ENCODE data around the gene SOX9.

The SOX9 gene

GRCh38 chr17:72119873-72120641 is 763 bp upstream of the SOX9 start:
- Histone ChIP-seq H3K4me3 (ENCODE audit: low read length in 2 of 2) (peak overlapping the region; percentile 31 to 55), H3K36me3 (ENCODE audit: control insufficient read depth in 2 of 2, insufficient read depth in 2 of 2, low read length in 2 of 2) (no peaks in the 10 kb centered on the region), H3K27ac (ENCODE audit: low read length) (no peak overlapping the region), H3K9me3 (ENCODE audit: control insufficient read depth in 2 of 2, low read length in 2 of 2) (no peaks in the 10 kb centered on the region), H3K4me1 (ENCODE audit: control insufficient read depth, insufficient read depth, low read length) (peaks cover 43% of the 10 kb centered on the region), H3K9ac (ENCODE audit: low read length in 2 of 2) (no peak overlapping the region), H3K27me3 (ENCODE audit: control insufficient read depth in 1 of 2, insufficient read depth in 2 of 2, low read length in 2 of 2) (peaks cover 69 to 87% of the 10 kb centered on the region in 2 donors)

GRCh38 chr17:72121164-72122009 is 567 bp downstream of the SOX9 start:
- Histone ChIP-seq H3K36me3 (ENCODE audit: control insufficient read depth in 2 of 2, insufficient read depth in 2 of 2, low read length in 2 of 2) (no peaks in the 10 kb centered on the region), H3K9me3 (ENCODE audit: control insufficient read depth in 2 of 2, low read length in 2 of 2) (no peaks in the 10 kb centered on the region), H3K27ac (ENCODE audit: low read length) (no peak overlapping the region), H3K4me3 (ENCODE audit: low read length in 2 of 2) (peak overlapping the region; percentile 52 to 70), H3K4me1 (ENCODE audit: control insufficient read depth, insufficient read depth, low read length) (peaks cover 43% of the 10 kb centered on the region), H3K27me3 (ENCODE audit: control insufficient read depth in 1 of 2, insufficient read depth in 2 of 2, low read length in 2 of 2) (peaks cover 63 to 74% of the 10 kb centered on the region in 2 donors), H3K9ac (ENCODE audit: low read length in 2 of 2) (no peak overlapping the region)

- peak overlapping the region; percentile 52 to 70 for H3K4me3 ChIP-seq (ENCODE audit: low read length in 2 of 2)
- no peaks in the 10 kb centered on the region for H3K36me3 ChIP-seq (ENCODE audit: control insufficient read depth in 2 of 2, insufficient read depth in 2 of 2, low read length in 2 of 2)
- no peak overlapping the region for H3K9ac ChIP-seq (ENCODE audit: low read length in 2 of 2)
- peaks cover 58 to 66% of the 10 kb centered on the region in 2 donors for H3K27me3 ChIP-seq (ENCODE audit: control insufficient read depth in 1 of 2, insufficient read depth in 2 of 2, low read length in 2 of 2)
- H3K4me1 ChIP-seq (ENCODE audit: control insufficient read depth, insufficient read depth, low read length), result peaks cover 39% of the 10 kb centered on the region
- no peak overlapping the region for H3K27ac ChIP-seq (ENCODE audit: low read length)
- no peaks in the 10 kb centered on the region for H3K9me3 ChIP-seq (ENCODE audit: control insufficient read depth in 2 of 2, low read length in 2 of 2)
Measured at GRCh38 chr17:72122010-72122764, 1.4 kb downstream of the SOX9 start.

GRCh38 chr17:72122765-72123529 is 2.1 kb downstream of the SOX9 start:
- H3K9me3 ChIP-seq (ENCODE audit: control insufficient read depth in 2 of 2, low read length in 2 of 2), result no peaks in the 10 kb centered on the region
- peaks cover 50 to 58% of the 10 kb centered on the region in 2 donors for H3K27me3 ChIP-seq (ENCODE audit: control insufficient read depth in 1 of 2, insufficient read depth in 2 of 2, low read length in 2 of 2)
- peaks cover 32% of the 10 kb centered on the region for H3K4me1 ChIP-seq (ENCODE audit: control insufficient read depth, insufficient read depth, low read length)
- no peak overlapping the region for H3K9ac ChIP-seq (ENCODE audit: low read length in 2 of 2)
- H3K36me3 ChIP-seq (ENCODE audit: control insufficient read depth in 2 of 2, insufficient read depth in 2 of 2, low read length in 2 of 2), result no peaks in the 10 kb centered on the region
- no peak overlapping the region for H3K27ac ChIP-seq (ENCODE audit: low read length)
- peak overlapping the region; percentile 19 to 63 for H3K4me3 ChIP-seq (ENCODE audit: low read length in 2 of 2)

GRCh38 chr17:72123530-72124437 is 3.0 kb downstream of the SOX9 start:
- no peak overlapping the region for H3K4me3 ChIP-seq (ENCODE audit: low read length in 2 of 2)
- H3K9me3 ChIP-seq (ENCODE audit: control insufficient read depth in 2 of 2, low read length in 2 of 2), result no peaks in the 10 kb centered on the region
- H3K9ac ChIP-seq (ENCODE audit: low read length in 2 of 2), result no peak overlapping the region
- peaks cover 43 to 50% of the 10 kb centered on the region in 2 donors for H3K27me3 ChIP-seq (ENCODE audit: control insufficient read depth in 1 of 2, insufficient read depth in 2 of 2, low read length in 2 of 2)
- H3K4me1 ChIP-seq (ENCODE audit: control insufficient read depth, insufficient read depth, low read length), result peaks cover 25% of the 10 kb centered on the region
- no peaks in the 10 kb centered on the region for H3K36me3 ChIP-seq (ENCODE audit: control insufficient read depth in 2 of 2, insufficient read depth in 2 of 2, low read length in 2 of 2)
- H3K27ac ChIP-seq (ENCODE audit: low read length), result no peak overlapping the region

DNA sequence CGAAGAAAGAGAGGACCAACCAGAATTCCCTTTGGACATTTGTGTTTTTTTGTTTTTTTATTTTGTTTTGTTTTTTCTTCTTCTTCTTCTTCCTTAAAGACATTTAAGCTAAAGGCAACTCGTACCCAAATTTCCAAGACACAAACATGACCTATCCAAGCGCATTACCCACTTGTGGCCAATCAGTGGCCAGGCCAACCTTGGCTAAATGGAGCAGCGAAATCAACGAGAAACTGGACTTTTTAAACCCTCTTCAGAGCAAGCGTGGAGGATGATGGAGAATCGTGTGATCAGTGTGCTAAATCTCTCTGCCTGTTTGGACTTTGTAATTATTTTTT is 3.6 kb downstream of the SOX9 start:
- Histone ChIP-seq H3K4me1 (ENCODE audit: control insufficient read depth, insufficient read depth, low read length) (peaks cover 25% of the 10 kb centered on the region), H3K9me3 (ENCODE audit: control insufficient read depth in 2 of 2, low read length in 2 of 2) (no peaks in the 10 kb centered on the region), H3K27me3 (ENCODE audit: control insufficient read depth in 1 of 2, insufficient read depth in 2 of 2, low read length in 2 of 2) (peaks cover 39 to 46% of the 10 kb centered on the region in 2 donors), H3K27ac (ENCODE audit: low read length) (no peak overlapping the region), H3K9ac (ENCODE audit: low read length in 2 of 2) (no peak overlapping the region), H3K36me3 (ENCODE audit: control insufficient read depth in 2 of 2, insufficient read depth in 2 of 2, low read length in 2 of 2) (no peaks in the 10 kb centered on the region), H3K4me3 (ENCODE audit: low read length in 2 of 2) (no peak overlapping the region)

DNA sequence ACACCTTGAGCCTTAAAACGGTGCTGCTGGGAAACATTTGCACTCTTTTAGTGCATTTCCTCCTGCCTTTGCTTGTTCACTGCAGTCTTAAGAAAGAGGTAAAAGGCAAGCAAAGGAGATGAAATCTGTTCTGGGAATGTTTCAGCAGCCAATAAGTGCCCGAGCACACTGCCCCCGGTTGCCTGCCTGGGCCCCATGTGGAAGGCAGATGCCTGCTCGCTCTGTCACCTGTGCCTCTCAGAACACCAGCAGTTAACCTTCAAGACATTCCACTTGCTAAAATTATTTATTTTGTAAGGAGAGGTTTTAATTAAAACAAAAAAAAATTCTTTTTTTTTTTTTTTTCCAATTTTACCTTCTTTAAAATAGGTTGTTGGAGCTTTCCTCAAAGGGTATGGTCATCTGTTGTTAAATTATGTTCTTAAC is 4.4 kb downstream of the SOX9 start:
- H3K4me3 ChIP-seq (ENCODE audit: low read length in 2 of 2), result no peak overlapping the region
- peaks cover 20% of the 10 kb centered on the region for H3K4me1 ChIP-seq (ENCODE audit: control insufficient read depth, insufficient read depth, low read length)
- H3K36me3 ChIP-seq (ENCODE audit: control insufficient read depth in 2 of 2, insufficient read depth in 2 of 2, low read length in 2 of 2), result no peaks in the 10 kb centered on the region
- H3K27me3 ChIP-seq (ENCODE audit: control insufficient read depth in 1 of 2, insufficient read depth in 2 of 2, low read length in 2 of 2), result peaks cover 34 to 38% of the 10 kb centered on the region in 2 donors
- no peak overlapping the region for H3K27ac ChIP-seq (ENCODE audit: low read length)
- no peak overlapping the region for H3K9ac ChIP-seq (ENCODE audit: low read length in 2 of 2)
- H3K9me3 ChIP-seq (ENCODE audit: control insufficient read depth in 2 of 2, low read length in 2 of 2), result no peaks in the 10 kb centered on the region

DNA sequence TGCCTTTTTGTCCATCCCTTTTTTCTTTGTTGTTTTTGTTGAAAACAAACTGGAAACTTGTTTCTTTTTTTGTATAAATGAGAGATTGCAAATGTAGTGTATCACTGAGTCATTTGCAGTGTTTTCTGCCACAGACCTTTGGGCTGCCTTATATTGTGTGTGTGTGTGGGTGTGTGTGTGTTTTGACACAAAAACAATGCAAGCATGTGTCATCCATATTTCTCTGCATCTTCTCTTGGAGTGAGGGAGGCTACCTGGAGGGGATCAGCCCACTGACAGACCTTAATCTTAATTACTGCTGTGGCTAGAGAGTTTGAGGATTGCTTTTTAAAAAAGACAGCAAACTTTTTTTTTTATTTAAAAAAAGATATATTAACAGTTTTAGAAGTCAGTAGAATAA is 4.9 kb downstream of the SOX9 start:
- H3K27me3 ChIP-seq (ENCODE audit: control insufficient read depth in 1 of 2, insufficient read depth in 2 of 2, low read length in 2 of 2), result peaks cover 33 to 34% of the 10 kb centered on the region in 2 donors

GRCh38 chr17:72126575-72127486 is 6.0 kb downstream of the SOX9 start:
- H3K9me3 ChIP-seq (ENCODE audit: control insufficient read depth in 2 of 2, low read length in 2 of 2), result no peaks in the 10 kb centered on the region
- H3K36me3 ChIP-seq (ENCODE audit: control insufficient read depth in 2 of 2, insufficient read depth in 2 of 2, low read length in 2 of 2), result no peaks in the 10 kb centered on the region
- H3K27ac ChIP-seq (ENCODE audit: low read length), result no peak overlapping the region
- H3K27me3 ChIP-seq (ENCODE audit: control insufficient read depth in 1 of 2, insufficient read depth in 2 of 2, low read length in 2 of 2), result peaks cover 24 to 25% of the 10 kb centered on the region in 2 donors
- H3K4me3 ChIP-seq (ENCODE audit: low read length in 2 of 2), result no peak overlapping the region
- H3K4me1 ChIP-seq (ENCODE audit: control insufficient read depth, insufficient read depth, low read length), result peaks cover 11% of the 10 kb centered on the region
- no peak overlapping the region for H3K9ac ChIP-seq (ENCODE audit: low read length in 2 of 2)

More for the DNA sequence above, 4.9 kb downstream of the SOX9 start:
- Histone ChIP-seq H3K27ac (ENCODE audit: low read length) (no peak overlapping the region), H3K4me3 (ENCODE audit: low read length in 2 of 2) (no peak overlapping the region), H3K36me3 (ENCODE audit: control insufficient read depth in 2 of 2, insufficient read depth in 2 of 2, low read length in 2 of 2) (no peaks in the 10 kb centered on the region), H3K9me3 (ENCODE audit: control insufficient read depth in 2 of 2, low read length in 2 of 2) (no peaks in the 10 kb centered on the region), H3K4me1 (ENCODE audit: control insufficient read depth, insufficient read depth, low read length) (peaks cover 17% of the 10 kb centered on the region), H3K9ac (ENCODE audit: low read length in 2 of 2) (no peak overlapping the region)
